Colonic mucosa (tissue), 4 donors: ENCODE results near the gene BTBD2. TPM values are rescaled to one million over a fixed set of nuclear protein-coding genes. Genes with fewer than 3 reads are reported as not detected.

ENCODE experiments used
- DNase-seq: peaks from one replicate; pipeline ENCODE4 v3.0.0-alpha.2; 2020
- H3K27ac ChIP-seq: fragments of 200-600 bp; one replicate; pipeline ENCODE4 v1.8.0; 2021
- H3K27me3 ChIP-seq: fragments of 200-600 bp; one replicate; pipeline ENCODE4 v1.8.0; 2021
- H3K36me3 ChIP-seq: fragments of 200-600 bp; one replicate; pipeline ENCODE4 v1.8.0; 2021
- H3K4me1 ChIP-seq: fragments of 200-600 bp; one replicate; pipeline ENCODE4 v1.8.0; 2021; ENCODE audit warnings: mild to moderate bottlenecking
- H3K4me3 ChIP-seq: fragments of 200-600 bp; one replicate; pipeline ENCODE4 v1.8.0; 2021
- H3K9ac ChIP-seq, 2 donors: one replicate each; pipeline ENCODE4 v1.7.0; 2013; ENCODE audit warnings: control low read depth in 2 of 2, low read depth in 2 of 2, low read length in 2 of 2
- H3K9me3 ChIP-seq: fragments of 200-600 bp; one replicate; pipeline ENCODE4 v1.8.0; 2021
- CTCF ChIP-seq: fragments of 200-600 bp; IDR thresholded peaks from one replicate; pipeline ENCODE4 v1.8.0; 2022; ENCODE audit warnings: antibody characterized with exemption, mild to moderate bottlenecking
- intact Hi-C: fragments of 100-400 bp; cut with DNase I; formaldehyde crosslinking; loops from one replicate; pipeline ENCODE4 v1.14.1; 2022
- total RNA-seq, 2 donors: library from RNA; stranded (reverse); fragmentation: NEBNext Ultra II Directional in 1 of 2; extraction: Animal tissue kit (Norgen Biotek cat#: 25700) in 1 of 2; gene quantifications; one replicate each; pipeline ENCODE4 v1.2.1, GENCODE V29; 2021
- donor health status: healthy.
- donor health status: DM: no; HTN: no; CAD: no.
- donor health status: DM: no; HTN: no; CAD: no.

The BTBD2 gene
- total RNA-seq, 2 donors from 2014 or later = 74.5 to 81.5 TPM

- peak; percentile 60 for TF ChIP-seq CTCF
- intact Hi-C loops = no loop called here
- Histone ChIP-seq H3K4me3 (no peak overlapping the region), H3K9me3 (no peaks in the 10 kb centered on the region), H3K4me1 (peaks cover 17% of the 10 kb centered on the region), H3K36me3 (no peaks in the 10 kb centered on the region), H3K9ac (no peak overlapping the region), H3K27me3 (no peaks in the 10 kb centered on the region), H3K27ac (no peak overlapping the region)
- DNase-seq = peak; percentile 58
These were observed 69.6 kb downstream of the BTBD2 start for GRCh38 chr19:1945899-1946298.

- Histone ChIP-seq H3K9me3 (no peaks in the 10 kb centered on the region), H3K27me3 (no peaks in the 10 kb centered on the region), H3K27ac (no peak overlapping the region), H3K4me1 (peaks cover 17% of the 10 kb centered on the region), H3K4me3 (no peak overlapping the region), H3K36me3 (no peaks in the 10 kb centered on the region), H3K9ac (no peak overlapping the region)
- DNase-seq = no peak
- TF ChIP-seq CTCF = no peak
- intact Hi-C loops = no loop called here
These were observed 70.5 kb downstream of the BTBD2 start for GRCh38 chr19:1944916-1945561.

- H3K9ac ChIP-seq = peak overlapping the region in 1 of 2 donors; percentile 4
- no peaks in the 10 kb centered on the region for H3K9me3 ChIP-seq
- TF ChIP-seq CTCF = no peak
- H3K27ac ChIP-seq = no peak overlapping the region
- H3K4me1 ChIP-seq = peaks cover 21% of the 10 kb centered on the region
- intact Hi-C loops = no loop called here
- H3K4me3 ChIP-seq = no peak overlapping the region
- no peaks in the 10 kb centered on the region for H3K36me3 ChIP-seq
- H3K27me3 ChIP-seq = no peaks in the 10 kb centered on the region
- DNase-seq = no peak
These were observed 71.2 kb downstream of the BTBD2 start for GRCh38 chr19:1944088-1944915.

- H3K4me3 ChIP-seq = peak overlapping the region; percentile 61
- intact Hi-C loops = no loop called here
- peaks cover 21% of the 10 kb centered on the region for H3K4me1 ChIP-seq
- H3K27ac ChIP-seq = no peak overlapping the region
- H3K9me3 ChIP-seq = no peaks in the 10 kb centered on the region
- no peaks in the 10 kb centered on the region for H3K36me3 ChIP-seq
- no peak for TF ChIP-seq CTCF
- no peaks in the 10 kb centered on the region for H3K27me3 ChIP-seq
- no peak for DNase-seq
- H3K9ac ChIP-seq = no peak overlapping the region
These were observed 71.8 kb downstream of the BTBD2 start for GRCh38 chr19:1943661-1944087.

- peak overlapping the region; percentile 61 for H3K4me3 ChIP-seq
- H3K27me3 ChIP-seq = no peaks in the 10 kb centered on the region
- H3K36me3 ChIP-seq = no peaks in the 10 kb centered on the region
- intact Hi-C loops = no loop called here
- peak overlapping the region; percentile 86 for H3K27ac ChIP-seq
- peaks cover 21% of the 10 kb centered on the region for H3K4me1 ChIP-seq
- H3K9me3 ChIP-seq = no peaks in the 10 kb centered on the region
- no peak for TF ChIP-seq CTCF
- DNase-seq = no peak
- H3K9ac ChIP-seq = peak overlapping the region in 1 of 2 donors; percentile 96
These were observed 72.5 kb downstream of the BTBD2 start for GRCh38 chr19:1942934-1943555.
